Measurements from ENCODE around the gene BCL11A.

Gene BCL11A

GRCh38 chr2:60551240-60552077 is 2.0 kb downstream of the BCL11A start:
- no peaks in the 10 kb centered on the region for H3K9me3 ChIP-seq (ENCODE audit: severe bottlenecking)
- TF ChIP-seq CTCF (IDR thresholded peaks at IDR 0.05; ENCODE audit: low read depth, low read length): no peak
- peak overlapping the region; percentile 71 for H3K4me3 ChIP-seq (ENCODE audit: low read depth, low read length)
- peak; percentile 50 for DNase-seq
- peaks cover 6% of the 10 kb centered on the region for H3K36me3 ChIP-seq
- peaks cover 3% of the 10 kb centered on the region for H3K27me3 ChIP-seq (ENCODE audit: insufficient read depth, low read depth, severe bottlenecking)
- H3K27ac ChIP-seq: peak overlapping the region; percentile 63

GRCh38 chr2:60550984-60551239 is 2.5 kb downstream of the BCL11A start:
- Histone ChIP-seq H3K27ac (peak overlapping the region; percentile 63), H3K9me3 (ENCODE audit: severe bottlenecking) (no peaks in the 10 kb centered on the region)

GRCh38 chr2:60550178-60550983 is 3.1 kb downstream of the BCL11A start:
- Histone ChIP-seq H3K9me3 (ENCODE audit: severe bottlenecking) (no peaks in the 10 kb centered on the region), H3K27me3 (ENCODE audit: insufficient read depth, low read depth, severe bottlenecking) (no peaks in the 10 kb centered on the region), H3K27ac (peak overlapping the region; percentile 94), H3K4me3 (ENCODE audit: low read depth, low read length) (peak overlapping the region; percentile 71), H3K36me3 (peaks cover 15% of the 10 kb centered on the region)
- DNase-seq: peak; percentile 93
- TF ChIP-seq CTCF (IDR thresholded peaks at IDR 0.05; ENCODE audit: low read depth, low read length): peak; percentile 84

More at GRCh38 chr2:60550984-60551239, 2.5 kb downstream of the BCL11A start:
- Histone ChIP-seq H3K27me3 (ENCODE audit: insufficient read depth, low read depth, severe bottlenecking) (no peaks in the 10 kb centered on the region), H3K36me3 (peaks cover 10% of the 10 kb centered on the region), H3K4me3 (ENCODE audit: low read depth, low read length) (peak overlapping the region; percentile 71)
- no peak for DNase-seq
- TF ChIP-seq CTCF (IDR thresholded peaks at IDR 0.05; ENCODE audit: low read depth, low read length): no peak

DNA sequence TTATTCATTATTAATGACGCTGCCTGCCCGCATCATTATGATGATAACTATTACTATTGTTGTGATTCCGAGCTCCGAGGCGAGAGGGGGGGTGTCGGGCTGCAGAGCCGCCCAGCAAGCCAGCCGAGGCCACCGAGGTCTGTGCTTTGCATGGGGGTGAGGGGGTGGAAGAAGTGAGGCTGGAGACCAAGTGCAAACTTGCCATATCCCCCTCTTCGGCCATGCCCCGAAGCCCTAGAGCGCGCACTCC is 3.6 kb downstream of the BCL11A start:
- Histone ChIP-seq H3K9me3 (ENCODE audit: severe bottlenecking) (no peaks in the 10 kb centered on the region), H3K27me3 (ENCODE audit: insufficient read depth, low read depth, severe bottlenecking) (no peaks in the 10 kb centered on the region), H3K4me3 (ENCODE audit: low read depth, low read length) (peak overlapping the region; percentile 71), H3K27ac (peak overlapping the region; percentile 94), H3K36me3 (peaks cover 21% of the 10 kb centered on the region)
- no peak for DNase-seq
- no peak for TF ChIP-seq CTCF (IDR thresholded peaks at IDR 0.05; ENCODE audit: low read depth, low read length)

GRCh38 chr2:60549238-60549927 is 4.1 kb downstream of the BCL11A start:
- peaks cover 25% of the 10 kb centered on the region for H3K36me3 ChIP-seq
- H3K27me3 ChIP-seq (ENCODE audit: insufficient read depth, low read depth, severe bottlenecking): no peaks in the 10 kb centered on the region
- peak; percentile 53 for DNase-seq
- peak overlapping the region; percentile 94 for H3K27ac ChIP-seq
- TF ChIP-seq CTCF (IDR thresholded peaks at IDR 0.05; ENCODE audit: low read depth, low read length): no peak
- H3K4me3 ChIP-seq (ENCODE audit: low read depth, low read length): peak overlapping the region; percentile 71
- H3K9me3 ChIP-seq (ENCODE audit: severe bottlenecking): no peaks in the 10 kb centered on the region

Data from WERI-Rb-1 (cell line).